DND-41 (cell line): Measurements from ENCODE around the gene EPDR1.

Source experiments
- CTCF ChIP-seq: IDR thresholded peaks from 2 replicates; pipeline ENCODE4 v1.5.1; 2012; ENCODE audit warnings: borderline replicate concordance, low read length, moderate library complexity, mild to moderate bottlenecking; ENCODE audit not compliant: poor library complexity, severe bottlenecking; ENCODE audit errors: extremely low read depth
- EZH2 ChIP-seq: IDR thresholded peaks from 3 replicates; pipeline ENCODE4 v1.6.1; 2012; ENCODE audit warnings: borderline replicate concordance, low read depth, mild to moderate bottlenecking, moderate library complexity, low read length, inconsistent platforms; ENCODE audit not compliant: severe bottlenecking

DNA sequence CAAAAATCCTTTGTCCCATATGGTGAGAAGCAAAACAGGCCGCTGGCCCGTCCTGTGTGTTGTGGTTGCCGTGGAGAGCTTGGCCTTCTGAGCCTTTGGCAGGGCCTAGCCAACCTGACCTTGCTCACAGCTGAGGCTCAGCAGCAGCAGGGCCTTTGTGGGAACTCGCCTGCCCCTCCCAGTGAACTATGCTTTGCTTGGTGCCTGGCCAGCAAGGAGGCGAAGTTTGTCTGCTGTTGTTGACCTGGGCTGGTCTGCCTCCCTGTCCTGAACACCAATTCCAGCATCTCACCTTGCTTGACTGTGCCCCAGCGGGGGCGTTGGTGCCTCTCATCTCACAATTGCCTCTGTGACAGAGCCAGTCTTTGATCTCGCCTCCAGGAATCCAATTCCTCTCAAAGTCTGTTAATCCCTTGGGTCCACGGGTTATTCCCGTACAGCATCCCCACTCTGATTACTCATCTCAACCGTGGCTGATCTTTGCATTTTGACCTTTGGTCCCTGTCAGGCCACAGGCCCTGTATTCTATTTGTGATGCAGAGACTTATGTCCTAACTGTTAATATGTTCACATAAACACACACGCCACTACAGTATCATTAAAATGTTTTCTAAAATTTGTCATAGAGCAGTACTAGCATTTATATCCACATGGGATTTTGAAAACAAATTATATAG, 22.6 kb downstream of the EPDR1 start:
- TF ChIP-seq CTCF (no peak), EZH2 (no peak)
